ENCODE results near the gene ZBTB25. TPM values are rescaled to one million over a fixed set of nuclear protein-coding genes. Genes with fewer than 3 reads are reported as not detected.

Gene ZBTB25
- total RNA-seq, 2 experiments from 2014 or later, result 18.4 to 35.4 TPM

- intact Hi-C loops (cut with micrococcal nuclease; ENCODE audit: unreplicated experiment), result loop anchor here (2.0 to 5.0 kb wide), 2 partner anchors 43 to 131 kb away; no protein-coding TSS in a partner anchor
- ChIA-PET POLR2A (interaction anchor here (0.7 kb wide), 2 partner anchors 25 to 71 kb away, joined by 4 to 12 read pairs; no protein-coding TSS in a partner anchor), CTCF (ENCODE audit: unreplicated experiment) (no interaction called here)
- no peak overlapping the region for H3K27ac ChIP-seq (ENCODE audit: low read depth, low read length, poor library complexity, severe bottlenecking)
- H3K9me2 ChIP-seq (ENCODE audit: insufficient read depth, low read length), result no peaks in the 10 kb centered on the region
- H3K36me3 ChIP-seq (ENCODE audit: insufficient read depth, low read length), result peaks cover 13% of the 10 kb centered on the region; the same call in 1 of the 2 replicates
- no peaks in the 10 kb centered on the region for H3K4me1 ChIP-seq (ENCODE audit: insufficient read depth, low read length, poor library complexity, severe bottlenecking)
- H3K79me2 ChIP-seq (ENCODE audit: insufficient read depth, low read depth, low read length), result no peaks in the 10 kb centered on the region
- DNase-seq (ENCODE audit: low spot score), result no peak
- TF ChIP-seq CTCF (conservative IDR thresholded peaks at IDR 0.05; ENCODE audit: low read length) (no peak), EZH2phosphoT487 (IDR thresholded peaks at IDR 0.05; ENCODE audit: borderline replicate concordance, low read depth, low read length) (no peak)
- no peak overlapping the region for H3K4me3 ChIP-seq (ENCODE audit: low read depth, low read length, poor library complexity, severe bottlenecking)
- BruUV-seq (replicated peaks), result no TSS peak
- H4K20me1 ChIP-seq (ENCODE audit: insufficient read depth, low read length), result peaks cover 9% of the 10 kb centered on the region; the same call in 1 of the 2 replicates
- H3K9me3 ChIP-seq (ENCODE audit: low read length), result no peaks in the 10 kb centered on the region
- H3K4me2 ChIP-seq (ENCODE audit: low read length), result no peak overlapping the region
- no peak overlapping the region for H2AFZ ChIP-seq (ENCODE audit: low read length)
These were observed 27.9 kb downstream of the ZBTB25 start for GRCh38 chr14:64475585-64476273.

GRCh38 chr14:64474698-64475097 is 28.9 kb downstream of the ZBTB25 start:
- Histone ChIP-seq H3K36me3 (ENCODE audit: insufficient read depth, low read length) (peaks cover 13% of the 10 kb centered on the region; the same call in 1 of the 2 replicates), H3K9me2 (ENCODE audit: insufficient read depth, low read length) (no peaks in the 10 kb centered on the region), H3K4me1 (ENCODE audit: insufficient read depth, low read length, poor library complexity, severe bottlenecking) (no peaks in the 10 kb centered on the region), H3K79me2 (ENCODE audit: insufficient read depth, low read depth, low read length) (no peaks in the 10 kb centered on the region), H3K4me2 (ENCODE audit: low read length) (no peak overlapping the region), H4K20me1 (ENCODE audit: insufficient read depth, low read length) (peaks cover 9% of the 10 kb centered on the region; the same call in 1 of the 2 replicates), H3K4me3 (ENCODE audit: low read depth, low read length, poor library complexity, severe bottlenecking) (no peak overlapping the region), H3K9me3 (ENCODE audit: low read length) (no peaks in the 10 kb centered on the region), H3K27ac (ENCODE audit: low read depth, low read length, poor library complexity, severe bottlenecking) (no peak overlapping the region), H2AFZ (ENCODE audit: low read length) (no peak overlapping the region)
- intact Hi-C loops (cut with micrococcal nuclease; ENCODE audit: unreplicated experiment), result loop anchor here (5.0 kb wide), 1 partner anchor 42 kb away; no protein-coding TSS in a partner anchor
- TF ChIP-seq EZH2phosphoT487 (IDR thresholded peaks at IDR 0.05; ENCODE audit: borderline replicate concordance, low read depth, low read length) (no peak), CTCF (conservative IDR thresholded peaks at IDR 0.05; ENCODE audit: low read length) (no peak)
- ChIA-PET CTCF (ENCODE audit: unreplicated experiment) (no interaction called here), POLR2A (interaction anchor here (1.0 to 1.4 kb wide), 2 partner anchors 9 to 10 kb away, joined by 3 to 5 read pairs; no protein-coding TSS in a partner anchor)
- BruUV-seq (replicated peaks), result no TSS peak
- no peak for DNase-seq (ENCODE audit: low spot score)

GRCh38 chr14:64474041-64474440 is 29.6 kb downstream of the ZBTB25 start:
- Histone ChIP-seq H3K27ac (ENCODE audit: low read depth, low read length, poor library complexity, severe bottlenecking) (no peak overlapping the region), H3K4me3 (ENCODE audit: low read depth, low read length, poor library complexity, severe bottlenecking) (no peak overlapping the region), H3K36me3 (ENCODE audit: insufficient read depth, low read length) (peaks cover 13% of the 10 kb centered on the region; the same call in 1 of the 2 replicates), H3K4me1 (ENCODE audit: insufficient read depth, low read length, poor library complexity, severe bottlenecking) (no peaks in the 10 kb centered on the region), H4K20me1 (ENCODE audit: insufficient read depth, low read length) (peaks cover 9% of the 10 kb centered on the region; the same call in 1 of the 2 replicates), H3K4me2 (ENCODE audit: low read length) (no peak overlapping the region), H3K79me2 (ENCODE audit: insufficient read depth, low read depth, low read length) (no peaks in the 10 kb centered on the region), H2AFZ (ENCODE audit: low read length) (no peak overlapping the region), H3K9me3 (ENCODE audit: low read length) (no peaks in the 10 kb centered on the region), H3K9me2 (ENCODE audit: insufficient read depth, low read length) (no peaks in the 10 kb centered on the region)
- ChIA-PET POLR2A (interaction anchor here (1.0 to 1.4 kb wide), 2 partner anchors 10 to 11 kb away, joined by 3 to 5 read pairs; no protein-coding TSS in a partner anchor), CTCF (ENCODE audit: unreplicated experiment) (no interaction called here)
- TF ChIP-seq EZH2phosphoT487 (IDR thresholded peaks at IDR 0.05; ENCODE audit: borderline replicate concordance, low read depth, low read length) (no peak), CTCF (conservative IDR thresholded peaks at IDR 0.05; ENCODE audit: low read length) (no peak)
- DNase-seq (ENCODE audit: low spot score), result no peak
- intact Hi-C loops (cut with micrococcal nuclease; ENCODE audit: unreplicated experiment), result no loop called here
- no TSS peak for BruUV-seq (replicated peaks)

Measured in OCI-LY7 (cell line).